LNCaP clone FGC (cell line): ENCODE results near the gene PXDC1.
"Not testable (repeated sequence)": the region's sequence is repeated elsewhere in the genome, so short reads cannot be mapped to it uniquely, and the experiment has no call there.

Experiments
- DNase-seq: peaks from one replicate; pipeline ENCODE4 v3.0.0-alpha.2; 2011; ENCODE audit warnings: low read depth
- H3K4me3 ChIP-seq: 2 replicates; pipeline ENCODE4 v1.5.1; 2011; ENCODE audit warnings: mild to moderate bottlenecking, low read depth, low read length, control low read depth
- CTCF ChIP-seq: IDR thresholded peaks from 2 replicates; pipeline ENCODE4 v1.5.1; 2012; ENCODE audit warnings: mild to moderate bottlenecking; ENCODE audit not compliant: control insufficient read depth, insufficient read depth; ENCODE audit errors: extremely low read depth

The PXDC1 gene

DNA sequence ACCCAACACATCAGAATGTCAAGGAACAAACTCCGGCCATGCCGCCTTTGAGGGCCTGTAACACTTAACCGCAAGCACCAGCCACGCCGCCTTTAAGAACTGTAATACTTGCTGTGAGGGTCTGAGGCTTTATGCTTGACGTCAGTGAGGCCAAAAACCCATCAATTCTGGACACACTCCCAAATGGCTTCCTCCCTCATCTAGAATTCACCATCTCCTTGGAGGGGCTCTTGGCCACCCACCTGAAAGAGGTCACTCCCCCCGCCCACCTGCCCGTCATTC, 10.4 kb upstream of the PXDC1 start:
- no peak overlapping the region for H3K4me3 ChIP-seq
- no peak for TF ChIP-seq CTCF
- DNase-seq, result no peak

DNA sequence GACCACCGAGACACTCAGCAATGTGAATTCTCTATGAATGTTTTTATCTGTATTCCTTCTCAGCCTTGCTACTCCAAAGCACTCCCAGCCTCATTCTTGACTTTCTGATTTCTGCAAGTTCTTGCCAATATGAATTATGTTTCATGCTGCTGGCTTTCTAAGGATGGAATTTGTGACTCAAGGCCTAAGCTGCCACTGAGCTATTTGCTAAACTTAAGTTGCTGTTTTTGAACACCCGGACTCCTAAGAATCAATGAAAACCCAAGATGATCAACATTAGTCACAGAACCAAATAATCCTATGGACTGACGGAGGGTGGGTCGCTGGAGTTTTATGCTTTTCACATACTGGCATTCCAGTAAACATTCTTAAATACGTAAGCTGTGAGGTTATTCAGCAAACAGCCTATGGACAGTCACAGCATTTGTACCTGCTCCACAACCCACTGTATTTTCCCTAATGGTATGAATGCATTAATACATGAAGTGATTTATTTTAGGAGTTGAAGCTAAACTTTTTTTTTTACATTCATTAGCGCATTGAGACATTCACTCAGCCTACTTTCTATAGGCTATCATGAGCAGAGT, 8.2 kb upstream of the PXDC1 start:
- DNase-seq, result no peak
- TF ChIP-seq CTCF, result no peak
- H3K4me3 ChIP-seq, result no peak overlapping the region

DNA sequence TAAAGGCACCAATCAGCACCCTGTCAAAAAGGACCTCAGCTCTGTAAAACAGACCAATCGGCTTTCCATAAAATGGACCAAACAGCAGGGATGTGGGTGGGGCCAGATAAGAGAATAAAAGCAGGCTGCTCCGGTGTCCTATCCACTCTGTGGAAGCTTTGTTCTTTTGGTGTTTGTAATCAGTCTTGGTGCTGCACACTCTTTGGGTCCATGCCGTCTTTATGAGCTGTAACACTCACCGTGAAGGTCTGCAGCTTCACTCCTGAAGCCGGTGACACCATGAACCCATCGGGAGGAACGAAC, 7.3 kb upstream of the PXDC1 start:
- no peak overlapping the region for H3K4me3 ChIP-seq
- DNase-seq, result no peak
- TF ChIP-seq CTCF, result no peak

GRCh38 chr6:3757998-3758841, 6.7 kb upstream of the PXDC1 start:
- not testable (repeated sequence) for H3K4me3 ChIP-seq, DNase-seq

GRCh38 chr6:3757241-3757641, 5.7 kb upstream of the PXDC1 start:
- TF ChIP-seq CTCF, result no peak
- no peak overlapping the region for H3K4me3 ChIP-seq
- DNase-seq, result no peak

GRCh38 chr6:3756546-3756945, 5.0 kb upstream of the PXDC1 start:
- no peak overlapping the region for H3K4me3 ChIP-seq
- TF ChIP-seq CTCF, result no peak
- no peak for DNase-seq

- TF ChIP-seq CTCF, result no peak
- no peak overlapping the region for H3K4me3 ChIP-seq
- no peak for DNase-seq
Measured at GRCh38 chr6:3755637-3756545, 4.4 kb upstream of the PXDC1 start.
